Measurements from ENCODE around the gene GSX2.
"Not testable (repeated sequence)": the region's sequence is repeated elsewhere in the genome, so short reads cannot be mapped to it uniquely, and the experiment has no call there.

Gene GSX2

DNA sequence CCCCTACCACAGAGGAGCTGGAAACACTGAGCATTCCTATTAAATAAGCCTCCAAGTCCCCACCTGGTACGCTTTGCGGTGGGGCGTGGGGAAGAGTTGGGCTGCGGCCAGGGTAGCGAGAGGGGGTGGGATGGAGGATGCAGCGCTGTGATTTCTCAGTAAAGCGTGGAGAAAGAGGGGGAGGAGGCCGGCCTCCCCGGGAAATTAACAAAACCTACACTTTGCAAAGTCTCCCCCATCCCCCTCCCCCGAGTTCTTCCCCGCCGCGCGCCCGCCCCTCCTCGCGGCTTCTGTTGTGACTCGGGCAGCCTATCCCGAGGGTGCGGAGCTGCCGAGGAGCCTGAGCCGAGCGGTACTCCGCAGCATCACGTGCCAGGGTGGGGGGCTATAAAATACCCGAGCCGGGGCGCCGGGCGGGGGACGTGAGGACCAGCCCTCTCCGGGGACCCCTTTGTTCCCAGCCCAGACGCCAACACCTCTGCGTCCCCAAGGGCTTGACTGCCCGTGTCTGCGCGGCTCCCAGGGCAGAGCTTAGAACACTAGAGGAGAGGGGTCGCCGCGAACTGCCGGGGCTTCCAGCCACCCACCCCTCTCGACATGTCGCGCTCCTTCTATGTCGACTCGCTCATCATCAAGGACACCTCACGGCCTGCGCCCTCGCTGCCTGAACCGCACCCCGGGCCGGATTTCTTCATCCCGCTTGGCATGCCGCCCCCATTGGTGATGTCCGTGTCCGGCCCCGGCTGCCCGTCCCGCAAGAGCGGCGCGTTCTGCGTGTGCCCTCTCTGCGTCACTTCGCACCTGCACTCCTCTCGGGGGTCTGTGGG is at the start of gene GSX2:
Gene GSX2, plus strand, starts transcription at position 416 of the 827 bp plus-strand sequence. Its CDS starts 182 bp downstream, at position 598.
- no peak for DNase-seq

DNA sequence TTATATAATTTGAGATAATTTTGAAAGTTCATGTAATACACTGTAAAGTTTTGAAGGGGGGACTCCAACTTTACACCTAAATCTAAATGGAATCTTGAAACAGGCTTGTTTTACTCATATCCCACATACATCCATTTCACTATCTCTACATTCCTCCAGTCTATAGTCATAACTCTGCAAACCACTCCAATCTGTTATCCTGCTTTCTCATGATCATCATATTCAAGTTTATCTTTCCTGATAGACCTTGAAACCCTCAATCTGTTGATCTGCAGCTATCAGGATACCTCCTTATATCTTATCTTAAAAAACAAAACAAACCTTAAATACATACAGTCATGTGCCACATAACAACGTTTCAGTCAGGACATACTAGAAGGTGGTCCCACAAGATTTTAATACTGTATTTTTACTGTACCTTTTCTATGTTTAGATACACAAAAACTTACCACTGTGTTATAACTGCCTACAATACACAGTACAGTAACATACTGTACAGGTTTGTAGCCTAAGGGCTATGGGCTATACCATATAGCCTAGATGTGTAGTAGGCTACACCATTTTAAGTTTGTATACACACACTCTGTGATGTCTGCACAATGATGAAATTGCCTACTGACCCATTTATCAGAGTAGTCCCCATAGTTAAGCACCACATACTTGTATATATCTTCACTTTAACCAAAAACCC is 49.6 kb upstream of the GSX2 start:
- no peak for DNase-seq

DNA sequence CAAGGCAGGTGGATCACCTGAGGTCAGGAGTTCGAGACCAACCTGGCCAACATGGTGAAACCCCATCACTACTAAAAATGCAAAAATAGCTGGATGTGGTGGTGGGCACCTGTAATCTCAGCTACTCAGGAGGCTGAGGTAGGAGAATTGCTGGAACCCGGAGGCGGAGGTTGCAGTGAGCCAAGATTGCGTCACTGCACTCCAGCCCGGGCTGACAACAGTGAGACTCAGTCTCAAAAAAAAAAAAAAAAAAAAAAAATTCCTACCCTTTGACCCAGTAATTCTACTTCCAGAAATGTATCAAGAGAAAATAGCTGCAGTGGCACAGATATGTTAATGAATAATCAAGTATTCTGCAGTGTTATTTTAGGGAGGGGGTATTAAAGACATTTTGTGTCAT is 46.6 kb upstream of the GSX2 start:
- DNase-seq = not testable (repeated sequence)

DNA sequence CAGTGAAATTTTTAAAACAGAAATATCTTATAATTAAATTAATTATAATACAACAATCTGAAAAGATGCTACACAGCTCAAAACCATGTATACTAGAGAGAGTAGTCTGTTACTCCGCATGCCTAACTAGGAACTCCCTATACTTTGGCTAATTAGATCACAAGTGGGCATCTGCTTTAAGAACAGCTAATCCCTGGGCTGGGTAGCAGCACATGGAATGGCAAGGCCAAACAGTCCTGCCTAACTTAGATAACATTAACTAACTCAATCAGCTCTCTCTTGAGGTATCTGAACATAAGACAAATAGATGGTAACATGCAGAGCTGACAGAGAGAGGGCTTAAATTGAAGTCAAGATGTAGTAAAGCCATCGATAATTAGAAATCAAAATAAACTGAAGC is 45.5 kb upstream of the GSX2 start:
- DNase-seq = no peak

DNA sequence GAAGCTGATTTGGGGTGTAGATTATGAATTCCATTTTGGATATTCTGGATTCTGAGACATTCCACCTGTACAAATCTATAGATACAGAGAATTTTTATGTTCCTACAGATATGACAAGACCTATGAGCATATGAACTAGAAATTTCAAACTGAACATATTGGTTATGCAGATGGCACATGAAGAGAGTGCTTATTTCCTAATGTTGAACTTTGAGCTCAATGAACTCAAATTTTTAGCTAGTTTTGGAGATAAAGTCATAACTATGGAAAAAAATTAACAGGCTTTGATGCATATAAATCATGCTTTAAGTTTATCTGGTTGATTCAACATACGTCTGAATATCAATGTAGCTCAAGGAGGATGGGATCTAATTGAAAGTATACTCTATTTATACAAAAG is 44.5 kb upstream of the GSX2 start:
- no peak for DNase-seq

DNA sequence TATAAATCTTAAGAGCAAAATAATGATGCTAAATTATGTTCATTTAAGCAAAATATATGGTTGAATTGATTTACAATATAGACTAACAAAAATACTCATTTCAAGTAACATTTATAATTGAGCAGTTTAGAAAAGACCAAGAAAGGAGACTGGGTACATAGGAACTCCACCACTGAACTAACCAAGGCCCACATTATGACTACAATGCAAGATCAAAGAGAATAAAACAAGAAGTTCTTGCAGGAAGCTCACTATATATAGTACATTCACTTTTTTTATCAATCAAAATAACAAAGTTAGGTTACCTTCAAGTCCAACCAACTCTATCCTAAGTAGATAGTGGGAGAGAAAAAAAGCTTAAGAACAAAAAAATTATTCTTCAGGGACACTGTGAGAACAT is 43.6 kb upstream of the GSX2 start:
- DNase-seq = no peak

DNA sequence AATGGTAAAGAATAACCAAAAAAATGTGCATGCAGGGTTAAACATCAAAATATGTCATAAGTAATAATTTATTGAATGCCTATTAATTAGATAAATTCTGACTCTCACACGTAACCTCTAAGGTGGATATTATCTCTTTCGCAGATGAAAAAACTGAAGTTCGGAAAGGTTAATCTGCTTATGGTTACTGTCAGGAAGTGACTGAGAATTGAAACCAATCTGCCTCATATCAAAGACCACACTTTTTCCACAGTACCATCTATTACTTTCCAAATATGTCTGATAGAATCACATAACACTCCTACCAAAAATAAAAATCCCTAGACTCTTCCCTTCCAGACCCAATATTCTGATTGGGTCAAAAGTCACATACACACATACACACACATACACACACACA is 41.8 kb upstream of the GSX2 start:
- DNase-seq = no peak

DNA sequence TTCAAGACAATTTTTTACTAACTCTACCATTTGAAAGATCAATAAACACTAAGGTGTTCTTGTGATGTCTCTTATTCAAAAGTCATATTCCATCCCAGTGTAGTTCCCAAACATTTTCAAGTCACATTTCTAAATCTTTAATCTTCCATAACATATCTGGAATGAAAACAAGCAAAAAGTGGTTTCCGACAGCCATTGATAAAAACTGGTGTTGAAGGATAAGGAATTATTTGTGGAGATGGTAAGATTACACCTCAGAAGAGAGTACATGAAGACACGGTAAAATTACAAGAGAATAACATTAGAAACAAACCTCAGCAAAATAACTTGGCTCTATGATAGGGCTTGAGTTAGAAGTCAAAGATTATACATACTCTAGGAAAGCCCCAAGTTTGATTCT is 39.8 kb upstream of the GSX2 start:
- DNase-seq = no peak

DNA sequence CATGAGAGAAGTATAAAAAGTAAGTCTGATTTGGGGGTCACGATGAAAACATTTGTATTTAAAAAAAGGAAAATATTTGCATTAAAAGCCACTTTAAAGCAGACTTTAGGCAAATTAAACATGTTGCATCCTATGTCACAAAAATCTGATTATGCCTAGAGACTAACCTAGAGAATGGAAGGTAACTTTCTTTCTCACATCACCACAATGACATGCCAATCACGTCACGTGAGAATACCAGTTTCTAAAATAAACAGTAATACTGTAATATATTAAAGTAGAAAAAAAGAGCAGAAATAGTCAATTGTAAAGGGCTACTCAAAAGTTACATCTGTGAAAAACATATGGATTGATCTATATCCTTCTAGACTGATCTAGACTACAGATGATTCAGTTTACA is 38.9 kb upstream of the GSX2 start:
- DNase-seq = no peak

DNA sequence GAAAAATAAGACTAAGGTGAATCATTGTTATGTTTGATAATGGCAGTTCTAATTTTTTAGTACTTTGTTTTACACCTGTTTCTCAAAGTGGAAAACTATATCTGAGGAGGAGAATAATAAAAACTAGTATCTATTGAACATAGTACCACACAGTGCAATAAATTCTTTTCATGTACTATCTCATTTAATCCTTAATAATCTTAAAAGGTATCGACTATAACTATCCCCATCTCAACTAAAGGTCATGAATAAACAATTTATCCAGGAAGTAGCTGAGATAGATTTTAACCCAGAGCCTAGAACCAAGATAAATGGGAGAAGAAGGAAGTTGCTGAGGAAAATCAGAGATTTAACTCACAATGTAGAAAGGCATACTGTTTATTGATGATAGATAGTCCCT is 38.1 kb upstream of the GSX2 start:
- no peak for DNase-seq

DNA sequence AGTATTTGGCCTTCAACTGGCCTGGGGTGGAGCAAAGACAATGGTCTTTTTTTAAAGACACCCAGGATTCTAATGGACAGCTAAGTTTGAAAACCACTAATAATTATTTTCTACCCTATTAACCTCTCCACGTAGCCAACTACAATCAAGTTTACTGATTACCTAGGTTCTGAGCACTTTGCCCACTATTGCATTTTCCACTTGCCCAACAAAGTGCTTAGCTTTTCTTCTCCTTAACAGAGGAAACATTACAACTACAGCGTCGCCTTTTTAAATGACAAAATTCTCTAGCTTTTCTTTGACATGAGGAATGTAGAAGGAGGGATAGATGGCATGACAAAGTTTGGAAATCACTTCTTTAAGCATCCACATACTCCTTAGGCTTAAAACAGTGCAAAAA is 37.6 kb upstream of the GSX2 start:
- no peak for DNase-seq

DNA sequence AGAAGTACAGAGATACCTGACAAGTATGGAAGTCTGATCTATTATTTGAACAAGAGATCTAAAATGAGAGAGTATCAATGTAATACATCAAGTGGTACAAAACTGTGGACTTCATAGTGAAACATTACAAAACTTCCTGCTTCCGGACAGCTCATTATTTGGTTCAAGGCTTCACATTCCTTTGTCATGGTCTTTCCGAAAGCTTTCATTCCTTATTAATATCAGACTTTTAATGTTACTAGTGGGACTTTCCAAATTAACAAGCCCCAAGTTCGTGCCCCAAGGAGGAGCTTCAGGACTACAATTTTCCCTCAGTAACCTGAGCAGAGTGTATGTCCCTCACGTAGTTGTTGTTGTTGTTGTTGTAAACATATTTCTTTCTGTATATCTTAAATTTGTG is 36.7 kb upstream of the GSX2 start:
- peak; percentile 24 for DNase-seq

DNA sequence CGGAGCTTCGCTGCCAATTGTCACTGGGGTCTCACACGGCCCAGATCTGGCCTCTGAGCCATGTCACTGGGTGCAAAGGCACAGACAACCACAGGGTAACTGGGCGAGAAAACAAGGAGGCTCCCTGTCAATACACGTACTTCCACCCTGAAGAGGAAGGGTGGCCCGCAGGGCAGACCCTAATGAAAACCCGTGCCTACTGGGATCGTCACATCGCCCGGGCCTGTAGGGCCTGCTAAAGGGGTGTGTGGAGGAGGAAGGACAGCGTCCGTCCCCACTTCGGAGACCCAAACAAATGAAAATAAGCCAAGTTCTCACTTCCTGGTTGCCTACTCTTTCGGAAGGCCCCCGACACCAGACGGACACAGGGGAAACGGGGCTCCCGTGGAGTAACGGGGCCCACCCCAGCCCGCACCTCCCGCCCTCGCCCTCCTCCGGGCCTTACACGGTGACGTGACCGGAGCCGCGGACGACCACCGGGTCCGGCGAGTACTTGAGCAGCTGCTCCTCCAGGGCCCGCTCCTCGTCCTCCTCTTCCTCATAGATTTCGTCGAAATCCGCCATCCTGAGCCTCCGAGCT is 36.1 kb upstream of the GSX2 start:
- DNase-seq = peak; percentile 33

DNA sequence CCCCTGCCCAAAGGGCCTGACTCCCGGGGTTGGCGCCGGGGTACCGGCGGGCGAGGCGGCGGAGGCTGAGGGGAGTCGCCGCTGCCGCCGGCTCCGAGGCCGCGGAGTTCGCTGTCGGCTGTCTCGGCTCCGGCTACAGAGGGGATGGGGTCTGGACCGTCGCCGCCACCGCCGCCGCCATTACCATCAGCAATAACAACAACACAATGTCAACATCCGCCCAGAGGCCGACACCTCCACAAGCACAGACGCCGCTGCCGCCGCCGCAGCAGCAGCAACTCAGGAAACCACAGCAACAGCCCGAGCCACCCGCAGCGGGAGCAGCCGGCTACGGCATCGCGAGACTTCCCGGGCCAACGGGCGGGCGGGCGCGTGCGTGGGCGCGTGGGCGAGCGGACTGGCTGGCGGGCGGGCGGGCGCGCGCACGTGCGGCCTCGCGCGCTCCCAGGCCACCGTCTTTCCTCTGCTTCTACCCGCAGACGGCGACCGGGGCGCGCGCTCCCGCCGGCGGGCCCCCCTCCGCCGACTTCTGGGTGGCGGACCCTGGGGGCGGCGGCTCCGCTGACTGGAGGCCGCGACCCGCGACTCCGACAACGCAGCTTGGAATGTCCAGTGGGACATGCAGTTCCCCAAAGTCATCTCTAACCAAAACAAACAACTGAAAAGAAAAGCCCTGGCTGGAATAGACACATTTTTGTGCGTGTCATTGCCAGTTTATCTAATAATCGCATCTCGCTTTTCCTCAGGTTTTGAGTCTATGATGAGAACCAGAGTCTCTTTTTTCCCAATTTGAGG is 35.4 kb upstream of the GSX2 start, which contains the start of gene CHIC2:
Gene CHIC2, minus strand, starts transcription at position 289 of the 795 bp plus-strand sequence. CDS start 305 bp downstream, outside the sequence.
- DNase-seq = peak; percentile 96

DNA sequence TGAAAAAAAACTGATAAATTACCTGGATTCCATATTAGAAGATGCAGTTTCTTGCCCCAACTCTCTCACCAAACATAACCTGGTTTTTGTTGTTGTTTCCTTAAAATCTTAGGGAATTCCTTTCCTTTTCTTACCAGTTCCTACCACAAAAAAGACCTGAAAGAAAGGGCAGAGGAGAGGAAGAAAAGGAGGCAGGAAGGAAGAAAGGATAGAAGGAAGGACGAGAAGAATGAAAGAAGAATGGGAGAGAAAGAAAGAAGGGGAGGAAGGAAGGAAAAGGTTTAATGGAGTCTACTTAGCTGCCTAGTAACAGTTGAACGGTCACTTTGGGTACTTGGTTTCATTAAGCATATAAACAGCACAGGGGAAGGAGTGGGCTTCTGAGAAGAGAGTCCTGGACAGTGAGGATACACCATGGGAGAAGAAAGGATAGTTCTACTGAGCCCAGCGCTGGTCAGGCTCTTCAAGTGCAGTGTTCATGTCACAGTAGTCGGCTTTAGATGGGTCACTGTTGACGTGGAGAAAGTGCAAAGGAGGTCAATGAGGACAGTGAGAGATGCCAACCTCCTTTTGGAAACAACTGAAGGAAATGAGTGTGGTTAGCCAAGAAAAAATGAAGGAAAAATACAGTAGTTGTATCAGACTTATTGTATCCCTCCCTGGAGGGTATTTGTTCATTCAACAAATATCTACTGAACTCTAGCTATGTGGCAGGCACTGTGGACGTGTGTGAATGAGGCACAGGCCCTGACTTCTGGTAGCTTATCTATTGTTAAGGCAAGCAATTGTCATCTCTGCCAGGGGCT is 34.5 kb upstream of the GSX2 start:
- DNase-seq = no peak

DNA sequence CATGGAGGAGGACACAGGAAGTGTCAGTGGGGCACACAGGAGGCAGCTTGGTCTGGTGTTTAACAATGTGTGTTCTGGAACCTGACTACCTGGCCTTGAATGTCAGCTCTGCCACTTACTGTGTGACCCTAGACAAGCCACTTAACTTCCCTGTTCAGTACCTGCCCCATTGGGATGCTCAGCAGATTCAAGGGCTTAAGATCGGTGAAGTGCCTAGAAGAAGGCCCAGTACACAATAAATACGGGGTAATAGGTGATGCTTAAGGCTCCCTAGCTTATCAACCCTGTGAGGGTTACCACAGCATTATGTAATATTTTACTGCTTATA is 33.9 kb upstream of the GSX2 start:
- DNase-seq = no peak

DNA sequence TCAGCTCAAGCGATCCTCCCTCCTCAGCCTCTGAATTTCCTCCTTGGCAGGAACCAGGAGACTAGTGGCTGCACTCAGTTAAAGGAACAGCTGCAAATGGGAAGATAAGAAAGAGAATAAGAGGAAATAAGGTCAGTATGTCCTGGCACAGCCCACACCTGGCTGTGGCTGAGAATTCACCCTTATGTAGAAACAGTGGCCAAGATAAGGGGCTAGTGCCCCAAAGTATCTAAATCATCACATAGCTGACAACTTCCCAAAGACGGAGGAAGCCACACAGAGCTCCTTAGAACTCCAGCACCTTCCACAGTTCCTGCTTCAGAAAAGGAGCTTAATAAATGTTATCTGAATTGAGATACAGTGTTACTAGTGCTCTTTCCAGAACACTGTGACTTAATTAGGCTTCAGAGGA is 33.2 kb upstream of the GSX2 start:
- no peak for DNase-seq

DNA sequence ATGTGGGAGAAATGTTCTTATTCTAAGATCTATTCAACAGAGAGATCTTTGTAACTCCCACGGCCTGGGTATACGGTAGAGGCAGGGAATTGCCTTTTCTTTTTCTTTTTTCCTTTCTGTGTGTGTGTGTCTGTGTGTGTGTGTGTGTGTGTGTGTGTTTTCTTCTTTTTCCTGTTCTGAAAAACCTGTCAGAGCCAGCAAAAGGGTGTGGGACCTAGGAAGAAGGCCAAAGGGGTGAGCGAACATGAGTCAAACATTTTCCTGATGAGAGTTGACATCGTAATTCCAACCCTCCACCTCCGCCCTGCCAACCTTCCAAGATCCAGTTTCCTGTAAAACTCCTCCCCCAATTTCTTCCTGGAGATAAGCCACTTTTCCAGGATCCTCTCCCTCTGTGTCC is 32.8 kb upstream of the GSX2 start:
- DNase-seq = no peak

DNA sequence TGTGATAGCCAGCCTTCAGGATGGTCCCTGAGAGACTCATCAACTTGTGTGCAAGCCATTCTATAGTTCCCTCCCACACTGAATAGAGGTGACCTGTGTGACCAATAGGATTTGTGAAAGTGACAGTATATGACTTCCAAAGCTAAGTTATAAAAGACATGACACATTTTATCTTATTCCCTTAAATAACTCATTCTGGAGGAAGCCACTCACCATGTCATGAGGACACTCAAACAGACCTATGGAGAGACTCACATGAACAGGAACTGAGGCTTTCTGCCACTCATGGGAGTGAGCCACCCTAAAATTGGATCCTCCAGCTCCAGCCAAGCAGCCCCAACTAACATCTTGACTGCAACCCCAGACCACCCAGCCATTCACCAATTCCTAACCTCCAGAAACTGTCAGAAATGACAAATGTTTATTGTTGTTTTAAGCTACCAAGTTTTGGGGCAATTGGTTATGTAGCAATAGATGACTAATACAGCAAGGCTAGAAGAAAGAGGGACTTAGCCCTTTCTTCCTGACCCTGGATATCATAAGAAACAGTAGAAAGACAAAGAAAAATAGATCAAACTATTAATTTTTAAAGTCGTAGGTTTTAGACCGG is 26.6 kb upstream of the GSX2 start:
- no peak for DNase-seq

DNA sequence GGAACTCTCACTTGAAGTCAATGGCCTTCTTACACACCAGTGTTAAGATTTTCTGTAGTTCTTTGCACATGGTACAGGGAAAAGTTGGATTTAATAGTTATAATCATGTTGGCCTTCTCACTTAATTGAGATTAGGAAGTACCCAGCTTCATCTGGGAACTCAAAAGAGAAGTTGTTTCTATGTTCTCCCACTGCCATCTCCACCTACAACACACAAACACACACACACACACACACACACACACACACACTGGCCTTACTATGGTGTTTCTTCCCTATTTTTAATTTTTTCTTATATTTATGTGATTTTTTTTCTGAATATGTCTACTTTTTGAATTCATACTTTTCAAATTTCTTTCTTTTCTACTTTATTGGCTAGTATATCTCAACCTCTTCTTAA is 25.6 kb upstream of the GSX2 start:
- no peak for DNase-seq

DNA sequence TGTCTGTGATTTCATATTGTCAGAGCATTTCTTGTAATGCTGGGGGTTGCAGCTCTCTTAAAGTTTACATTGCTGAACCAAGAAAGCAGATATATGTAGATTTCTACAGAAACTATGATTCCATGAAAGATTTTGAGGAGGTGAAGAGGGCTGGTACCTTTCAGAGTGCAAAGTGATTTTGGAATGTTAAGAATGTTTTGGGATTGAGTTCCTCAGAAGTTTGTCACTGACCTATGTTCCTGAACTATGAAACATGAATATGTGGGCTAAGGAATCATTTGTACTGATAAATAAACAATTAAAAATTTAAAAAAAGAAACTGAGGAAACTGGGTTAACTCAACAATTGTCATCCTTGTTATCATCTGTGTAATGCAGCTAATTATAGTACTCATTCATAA is 23.3 kb upstream of the GSX2 start:
- DNase-seq = no peak

DNA sequence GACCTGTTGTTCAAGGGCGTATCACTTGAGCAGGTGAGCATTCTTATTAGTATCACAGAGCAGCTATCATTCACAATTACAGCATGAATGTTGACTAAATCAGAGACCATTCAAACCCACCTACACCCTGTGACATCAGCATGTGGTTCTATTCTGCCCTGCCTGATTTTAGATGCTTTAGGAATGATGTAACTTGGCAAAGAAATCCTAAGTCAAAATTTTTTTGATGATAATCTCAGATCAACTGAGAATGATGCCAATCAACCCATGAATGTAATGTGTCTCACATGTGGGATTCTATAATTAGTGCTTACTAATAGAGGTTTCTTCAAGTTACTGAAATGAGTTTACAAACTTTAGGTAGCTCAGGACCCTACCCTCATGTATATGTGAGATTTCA is 22.2 kb upstream of the GSX2 start:
- DNase-seq = no peak

All from activated CD4-positive, alpha-beta T cell treated with anti-CD3 and anti-CD28 coated beads for 48 hours (primary cell).